GM19372 (cell line): ENCODE data around the gene RIC1.
A peak's percentile ranks its signal among the peaks of the same experiment; 100 is the strongest.
"Not testable (repeated sequence)": the region's sequence is repeated elsewhere in the genome, so short reads cannot be mapped to it uniquely, and the experiment has no call there.

Experiments used
- ATAC-seq: cut with Tn5 transposase; IDR thresholded peaks from one replicate; pipeline ENCODE4 v1.9.1; 2021; ENCODE audit warnings: mild to moderate bottlenecking, low read depth, moderate library complexity; ENCODE audit not compliant: unreplicated experiment

Gene RIC1

GRCh38 chr9:5628530-5629311, at the start of gene RIC1:
TSS of gene RIC1 (plus strand) at chr9:5629107. CDS start at chr9:5629310, 203 bp downstream.
- ATAC-seq, result peak; percentile 58

GRCh38 chr9:5579881-5580280, 49.0 kb upstream of the RIC1 start:
- ATAC-seq, result no peak

- no peak for ATAC-seq
Observed at GRCh38 chr9:5580650-5581049, 48.3 kb upstream of the RIC1 start.

- ATAC-seq, result not testable (repeated sequence)
Observed at GRCh38 chr9:5581706-5582105, 47.2 kb upstream of the RIC1 start.

- peak; percentile 53 for ATAC-seq
Observed at GRCh38 chr9:5582835-5583195, 46.1 kb upstream of the RIC1 start.

GRCh38 chr9:5586391-5586802, 42.5 kb upstream of the RIC1 start:
- ATAC-seq, result peak; percentile 36

- ATAC-seq, result no peak
Observed at GRCh38 chr9:5587024-5587423, 41.9 kb upstream of the RIC1 start.

- no peak for ATAC-seq
Observed at GRCh38 chr9:5592231-5592630, 36.7 kb upstream of the RIC1 start.

GRCh38 chr9:5592904-5593303, 36.0 kb upstream of the RIC1 start:
- ATAC-seq, result no peak

- peak; percentile 57 for ATAC-seq
Observed at GRCh38 chr9:5593904-5594303, 35.0 kb upstream of the RIC1 start.

- ATAC-seq, result no peak
Observed at GRCh38 chr9:5596173-5596572, 32.7 kb upstream of the RIC1 start.

GRCh38 chr9:5608298-5609225, 20.3 kb upstream of the RIC1 start:
- no peak for ATAC-seq

GRCh38 chr9:5609226-5609596, 19.7 kb upstream of the RIC1 start:
- ATAC-seq, result no peak

GRCh38 chr9:5610491-5610890, 18.4 kb upstream of the RIC1 start:
- no peak for ATAC-seq

- no peak for ATAC-seq
Observed at GRCh38 chr9:5611321-5612184, 17.4 kb upstream of the RIC1 start.

GRCh38 chr9:5612185-5612530, 16.7 kb upstream of the RIC1 start:
- ATAC-seq, result no peak

- no peak for ATAC-seq
Observed at GRCh38 chr9:5614192-5614591, 14.7 kb upstream of the RIC1 start.

GRCh38 chr9:5614985-5615384, 13.9 kb upstream of the RIC1 start:
- ATAC-seq, result no peak

- peak; percentile 96 for ATAC-seq
Observed at GRCh38 chr9:5617749-5618148, 11.2 kb upstream of the RIC1 start.

GRCh38 chr9:5620494-5620893, 8.4 kb upstream of the RIC1 start:
- no peak for ATAC-seq

- ATAC-seq, result no peak
Observed at GRCh38 chr9:5621327-5621726, 7.6 kb upstream of the RIC1 start.
